MCF 10A (cell line): ENCODE data around the gene FAM240B. TPM values are rescaled to one million over a fixed set of nuclear protein-coding genes. Genes with fewer than 3 reads are reported as not detected.

ENCODE experiments used
- BruUV-seq: library from RNA; stranded (reverse); fragments of 400-500 nt; replicated peaks from 2 replicates; lab custom pipeline; 2021; lab: Mats Ljungman, UMichigan
- CTCF ChIA-PET: fragments of 300-600 bp; sonication (Branson Sonifier 250); formaldehyde crosslinking; extraction: SDS; loops from one replicate; lab custom pipeline; 2021; ENCODE audit warnings: antibody characterized with exemption, inconsistent platforms; lab: Yijun Ruan, JAX
- POLR2A ChIA-PET: fragments of 300-600, 350-650 bp; sonication (Branson Sonifier 250); formaldehyde crosslinking; extraction: SDS; loops from one replicate; lab custom pipeline; 2020; ENCODE audit warnings: antibody characterized with exemption, inconsistent platforms; lab: Yijun Ruan, JAX
- DNase-seq: peaks from one replicate; pipeline ENCODE4 v3.0.0-alpha.2; 2018; ENCODE audit not compliant: unreplicated experiment
- H3K27ac Mint-ChIP-seq: one replicate; pipeline ENCODE4 v1.8.0; 2022; ENCODE audit warnings: mild to moderate bottlenecking, low read depth, mixed read lengths; ENCODE audit not compliant: unreplicated experiment
- H3K27me3 Mint-ChIP-seq: one replicate; pipeline ENCODE4 v1.8.0; 2022; ENCODE audit warnings: mixed read lengths; ENCODE audit not compliant: insufficient read depth, unreplicated experiment
- H3K36me3 Mint-ChIP-seq: one replicate; pipeline ENCODE4 v1.8.0; 2022; ENCODE audit warnings: mild to moderate bottlenecking, moderate library complexity, mixed read lengths; ENCODE audit not compliant: insufficient read depth, unreplicated experiment
- H3K4me1 Mint-ChIP-seq: one replicate; pipeline ENCODE4 v1.8.0; 2022; ENCODE audit warnings: mixed read lengths; ENCODE audit not compliant: insufficient read depth, unreplicated experiment
- H3K4me3 Mint-ChIP-seq: one replicate; pipeline ENCODE4 v1.8.0; 2022; ENCODE audit warnings: mild to moderate bottlenecking, moderate library complexity, mixed read lengths; ENCODE audit not compliant: unreplicated experiment
- H3K9me3 Mint-ChIP-seq: one replicate; pipeline ENCODE4 v1.8.0; 2022; ENCODE audit warnings: mixed read lengths; ENCODE audit not compliant: unreplicated experiment
- CTCF ChIP-seq: fragments of 200-600 bp; IDR thresholded peaks from one replicate; pipeline ENCODE4 v1.8.0; 2022; ENCODE audit warnings: antibody characterized with exemption, mild to moderate bottlenecking; ENCODE audit not compliant: unreplicated experiment
- intact Hi-C: fragments of 100-400 bp; cut with micrococcal nuclease; formaldehyde crosslinking; loops from 2 replicates; pipeline ENCODE4 v1.14.1; 2022
- total RNA-seq: library from RNA; stranded (reverse); gene quantifications from 2 replicates; pipeline ENCODE4 v1.2.3, GENCODE V29; 2022

The FAM240B gene
- total RNA-seq, 1 experiment from 2014 or later, result not detected

GRCh38 chr9:38746303-38746702 is 26.4 kb upstream of the FAM240B start:
- H3K4me3 Mint-ChIP-seq, result no peak overlapping the region
- TF ChIP-seq CTCF, result no peak
- no TSS peak for BruUV-seq
- no peaks in the 10 kb centered on the region for H3K9me3 Mint-ChIP-seq
- no peaks in the 10 kb centered on the region for H3K36me3 Mint-ChIP-seq
- no peaks in the 10 kb centered on the region for H3K27me3 Mint-ChIP-seq
- POLR2A ChIA-PET, result no interaction called here
- intact Hi-C loops, result no loop called here
- H3K4me1 Mint-ChIP-seq, result no peaks in the 10 kb centered on the region
- CTCF ChIA-PET, result no interaction called here
- no peak for DNase-seq
- no peak overlapping the region for H3K27ac Mint-ChIP-seq

GRCh38 chr9:38744484-38744883 is 24.6 kb upstream of the FAM240B start:
- ChIA-PET POLR2A (no interaction called here), CTCF (interaction anchor here (1.4 kb wide), 1 partner anchor 18 kb away, joined by 4 read pairs; no protein-coding TSS in a partner anchor)
- TF ChIP-seq CTCF, result no peak
- no peak overlapping the region for H3K4me3 Mint-ChIP-seq
- intact Hi-C loops, result no loop called here
- no peaks in the 10 kb centered on the region for H3K9me3 Mint-ChIP-seq
- DNase-seq, result no peak
- H3K27me3 Mint-ChIP-seq, result no peaks in the 10 kb centered on the region
- H3K36me3 Mint-ChIP-seq, result no peaks in the 10 kb centered on the region
- no peaks in the 10 kb centered on the region for H3K4me1 Mint-ChIP-seq
- no TSS peak for BruUV-seq
- H3K27ac Mint-ChIP-seq, result no peak overlapping the region

GRCh38 chr9:38737246-38737645 is 17.3 kb upstream of the FAM240B start:
- intact Hi-C loops, result no loop called here
- H3K27me3 Mint-ChIP-seq, result no peaks in the 10 kb centered on the region
- POLR2A ChIA-PET, result no interaction called here
- H3K36me3 Mint-ChIP-seq, result no peaks in the 10 kb centered on the region
- CTCF ChIA-PET, result interaction anchor here (0.6 to 1.8 kb wide), 2 partner anchors 9 to 95 kb away, joined by 3 to 6 read pairs; no protein-coding TSS in a partner anchor
- H3K27ac Mint-ChIP-seq, result no peak overlapping the region
- no peaks in the 10 kb centered on the region for H3K4me1 Mint-ChIP-seq
- TF ChIP-seq CTCF, result no peak
- no TSS peak for BruUV-seq
- DNase-seq, result no peak
- H3K9me3 Mint-ChIP-seq, result no peaks in the 10 kb centered on the region
- no peak overlapping the region for H3K4me3 Mint-ChIP-seq

- TF ChIP-seq CTCF, result no peak
- no peaks in the 10 kb centered on the region for H3K27me3 Mint-ChIP-seq
- no peak for DNase-seq
- POLR2A ChIA-PET, result no interaction called here
- H3K4me1 Mint-ChIP-seq, result no peaks in the 10 kb centered on the region
- no peaks in the 10 kb centered on the region for H3K36me3 Mint-ChIP-seq
- H3K27ac Mint-ChIP-seq, result no peak overlapping the region
- CTCF ChIA-PET, result interaction anchor here (0.6 kb wide), 1 partner anchor 100 kb away, joined by 3 read pairs; no protein-coding TSS in a partner anchor
- BruUV-seq, result no TSS peak
- no peaks in the 10 kb centered on the region for H3K9me3 Mint-ChIP-seq
- intact Hi-C loops, result no loop called here
- H3K4me3 Mint-ChIP-seq, result no peak overlapping the region
Measured at GRCh38 chr9:38734831-38735230, 14.9 kb upstream of the FAM240B start.
